GM19025 (cell line): Measurements from ENCODE around the gene DLGAP3.
"Not testable (repeated sequence)": the region's sequence is repeated elsewhere in the genome, so short reads cannot be mapped to it uniquely, and the experiment has no call there.

Source experiments
- ATAC-seq: cut with Tn5 transposase; IDR thresholded peaks from one replicate; pipeline ENCODE4 v1.9.1; 2021; ENCODE audit warnings: mild to moderate bottlenecking, low read depth, moderate library complexity; ENCODE audit not compliant: unreplicated experiment

Gene DLGAP3

GRCh38 chr1:34929497-34929852 is at the start of gene DLGAP3:
DLGAP3 (minus strand) TSS chr1:34929650; CDS start chr1:34905383, 24,267 bp downstream.
- no peak for ATAC-seq

GRCh38 chr1:34978921-34979320 is 49.5 kb upstream of the DLGAP3 start:
- no peak for ATAC-seq

GRCh38 chr1:34977858-34978257 is 48.4 kb upstream of the DLGAP3 start:
- ATAC-seq = no peak

GRCh38 chr1:34977210-34977471 is 47.7 kb upstream of the DLGAP3 start:
- ATAC-seq = no peak

GRCh38 chr1:34976384-34977209 is 47.1 kb upstream of the DLGAP3 start:
- ATAC-seq = no peak

- ATAC-seq = no peak
These were observed 46.3 kb upstream of the DLGAP3 start for GRCh38 chr1:34975771-34976170.

GRCh38 chr1:34975338-34975737 is 45.9 kb upstream of the DLGAP3 start:
- ATAC-seq = no peak

- ATAC-seq = no peak
These were observed 45.2 kb upstream of the DLGAP3 start for GRCh38 chr1:34974626-34975025.

GRCh38 chr1:34973326-34973725 is 43.9 kb upstream of the DLGAP3 start:
- ATAC-seq = no peak

- ATAC-seq = no peak
These were observed 41.4 kb upstream of the DLGAP3 start for GRCh38 chr1:34970829-34971228.

GRCh38 chr1:34970220-34970735 is 40.8 kb upstream of the DLGAP3 start:
- no peak for ATAC-seq

GRCh38 chr1:34968297-34968696 is 38.8 kb upstream of the DLGAP3 start:
- ATAC-seq = not testable (repeated sequence)

GRCh38 chr1:34967672-34968071 is 38.2 kb upstream of the DLGAP3 start:
- ATAC-seq = not testable (repeated sequence)

- ATAC-seq = no peak
These were observed 36.1 kb upstream of the DLGAP3 start for GRCh38 chr1:34965597-34965996.

- ATAC-seq = no peak
These were observed 21.0 kb upstream of the DLGAP3 start for GRCh38 chr1:34950428-34950827.

- not testable (repeated sequence) for ATAC-seq
These were observed 19.3 kb upstream of the DLGAP3 start for GRCh38 chr1:34948739-34949138.

GRCh38 chr1:34947641-34948314 is 18.3 kb upstream of the DLGAP3 start:
- not testable (repeated sequence) for ATAC-seq

- no peak for ATAC-seq
These were observed 16.8 kb upstream of the DLGAP3 start for GRCh38 chr1:34946211-34946610.

- not testable (repeated sequence) for ATAC-seq
These were observed 12.3 kb upstream of the DLGAP3 start for GRCh38 chr1:34941798-34942197.

- no peak for ATAC-seq
These were observed 1.2 kb upstream of the DLGAP3 start for GRCh38 chr1:34930702-34931071.

- no peak for ATAC-seq
These were observed 627 bp upstream of the DLGAP3 start for GRCh38 chr1:34929853-34930701.
